ENCODE measurements around the gene TNXB.
"Not testable (repeated sequence)": the region's sequence is repeated elsewhere in the genome, so short reads cannot be mapped to it uniquely, and the experiment has no call there.

The TNXB gene

GRCh38 chr6:32040299-32041049 lies 68.7 kb downstream of the TNXB start:
- not testable (repeated sequence) for DNase-seq (ENCODE audit: low spot score)

- DNase-seq (ENCODE audit: low spot score) = not testable (repeated sequence)
Measured at GRCh38 chr6:32039321-32040274, 69.5 kb downstream of the TNXB start.

- not testable (repeated sequence) for DNase-seq (ENCODE audit: low spot score)
Measured at GRCh38 chr6:32038878-32039277, 70.3 kb downstream of the TNXB start.

DNA sequence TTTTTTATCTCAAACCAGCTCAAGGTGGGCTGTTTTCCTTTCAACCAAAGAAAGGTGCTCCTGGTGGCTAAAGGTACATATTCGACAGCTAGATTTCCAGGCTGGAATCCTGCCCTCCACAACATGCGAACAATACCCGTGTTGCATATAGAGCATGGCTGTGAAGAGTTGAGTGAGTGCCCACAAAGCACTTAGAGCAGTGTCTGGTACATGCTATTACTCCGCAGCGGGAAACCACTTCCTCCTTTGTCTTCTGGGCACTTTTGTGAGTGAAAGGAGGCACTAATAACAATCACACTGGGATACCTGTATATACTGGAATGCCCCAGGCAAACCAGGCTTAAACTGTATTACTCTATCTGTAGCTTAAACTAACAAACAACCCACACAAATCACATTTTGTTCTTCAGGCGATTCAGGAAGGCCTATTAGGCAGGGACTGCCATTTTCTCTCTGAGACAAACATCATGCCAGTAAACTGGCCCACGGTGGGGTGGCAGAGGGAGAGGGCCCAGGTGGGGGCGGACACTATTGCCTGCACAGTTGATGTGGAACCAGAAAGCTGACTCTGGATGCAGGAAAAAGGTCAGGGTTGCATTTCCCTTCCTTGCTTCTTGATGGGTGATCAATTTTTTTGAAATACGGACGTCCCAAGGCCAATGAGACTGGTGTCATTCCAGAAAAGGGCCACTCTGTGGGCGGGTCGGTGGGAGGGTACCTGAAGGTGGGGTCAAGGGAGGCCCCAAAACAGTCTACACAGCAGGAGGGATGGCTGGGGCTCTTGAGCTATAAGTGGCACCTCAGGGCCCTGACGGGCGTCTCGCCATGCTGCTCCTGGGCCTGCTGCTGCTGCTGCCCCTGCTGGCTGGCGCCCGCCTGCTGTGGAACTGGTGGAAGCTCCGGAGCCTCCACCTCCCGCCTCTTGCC lies 71.3 kb downstream of the TNXB start, which contains the start of gene CYP21A2:
TSS of gene CYP21A2 (plus strand) at position 818 of the 927 bp plus-strand sequence. CDS start at position 826, 8 bp downstream.
- not testable (repeated sequence) for DNase-seq (ENCODE audit: low spot score)

DNA sequence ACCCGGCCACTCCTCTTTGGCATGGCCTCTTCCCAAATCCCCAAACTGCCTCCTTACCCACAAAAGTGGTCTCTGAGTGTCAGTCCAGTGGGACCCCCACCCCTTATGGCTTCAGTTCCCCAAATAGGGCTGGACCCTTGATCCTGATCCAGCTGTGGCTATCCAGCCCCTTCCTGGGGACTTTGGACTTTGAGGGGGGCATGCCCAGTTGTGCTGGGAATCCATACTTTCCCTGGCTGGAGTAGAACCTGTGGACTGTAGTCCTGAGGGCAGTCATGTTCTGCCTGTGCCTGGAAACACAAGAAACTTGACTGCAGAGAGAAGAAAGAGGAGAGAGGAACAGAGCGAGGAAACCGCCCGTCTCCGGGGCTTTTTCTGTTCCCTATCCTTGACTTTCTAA lies 72.0 kb downstream of the TNXB start:
- DNase-seq (ENCODE audit: low spot score) = not testable (repeated sequence)

GRCh38 chr6:32035283-32036013 lies 73.7 kb downstream of the TNXB start:
- not testable (repeated sequence) for DNase-seq (ENCODE audit: low spot score)

DNA sequence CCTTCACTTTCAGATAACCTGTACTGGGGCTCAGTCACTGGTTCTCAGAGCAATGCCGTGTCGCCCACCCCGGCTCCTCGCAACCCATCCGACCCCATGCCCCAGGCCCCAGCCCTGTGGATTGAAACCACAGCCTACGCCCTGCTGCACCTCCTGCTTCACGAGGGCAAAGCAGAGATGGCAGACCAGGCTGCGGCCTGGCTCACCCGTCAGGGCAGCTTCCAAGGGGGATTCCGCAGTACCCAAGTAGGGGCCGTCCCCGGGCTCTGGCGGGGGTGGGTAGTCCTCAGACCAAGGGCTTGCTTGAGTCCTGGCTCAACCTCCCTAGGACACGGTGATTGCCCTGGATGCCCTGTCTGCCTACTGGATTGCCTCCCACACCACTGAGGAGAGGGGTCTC lies 79.6 kb downstream of the TNXB start:
- not testable (repeated sequence) for DNase-seq (ENCODE audit: low spot score)

DNA sequence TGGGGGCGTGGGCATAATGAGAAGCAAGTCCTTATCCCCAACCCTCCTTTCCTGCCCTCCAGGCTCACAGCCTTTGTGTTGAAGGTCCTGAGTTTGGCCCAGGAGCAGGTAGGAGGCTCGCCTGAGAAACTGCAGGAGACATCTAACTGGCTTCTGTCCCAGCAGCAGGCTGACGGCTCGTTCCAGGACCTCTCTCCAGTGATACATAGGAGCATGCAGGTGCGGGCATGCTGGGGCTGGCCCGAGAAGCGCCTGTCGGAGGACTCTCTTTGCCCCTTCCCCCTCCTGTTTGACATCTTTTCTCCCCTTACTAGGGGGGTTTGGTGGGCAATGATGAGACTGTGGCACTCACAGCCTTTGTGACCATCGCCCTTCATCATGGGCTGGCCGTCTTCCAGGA lies 80.5 kb downstream of the TNXB start:
- not testable (repeated sequence) for DNase-seq (ENCODE audit: low spot score)

DNA sequence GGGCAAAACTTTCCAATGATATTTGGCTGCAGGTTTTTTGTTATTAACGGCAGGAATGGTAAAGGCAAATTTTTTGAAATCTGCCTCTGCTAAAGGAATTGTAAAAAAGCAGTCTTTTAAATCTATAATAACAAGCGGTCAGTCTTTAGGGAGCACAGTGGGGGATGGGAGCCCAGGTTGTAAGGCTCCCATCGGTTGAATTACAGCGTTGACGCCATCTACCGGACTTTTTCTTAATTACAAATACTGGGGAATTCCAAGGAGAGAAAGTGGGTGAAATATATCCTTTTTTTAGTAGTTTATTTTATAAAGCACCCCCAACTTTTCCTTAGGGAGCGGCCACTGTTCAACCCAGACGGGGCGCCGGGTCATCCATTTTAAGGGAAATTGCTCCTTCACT lies 87.0 kb downstream of the TNXB start:
- not testable (repeated sequence) for DNase-seq (ENCODE audit: low spot score)

GRCh38 chr6:32014547-32014946 lies 94.6 kb downstream of the TNXB start, which contains the start of gene C4B:
Gene C4B, plus strand, starts transcription at chr6:32014795. Its CDS starts 51 bp downstream, at chr6:32014846.
- DNase-seq (ENCODE audit: low spot score) = not testable (repeated sequence)

DNA sequence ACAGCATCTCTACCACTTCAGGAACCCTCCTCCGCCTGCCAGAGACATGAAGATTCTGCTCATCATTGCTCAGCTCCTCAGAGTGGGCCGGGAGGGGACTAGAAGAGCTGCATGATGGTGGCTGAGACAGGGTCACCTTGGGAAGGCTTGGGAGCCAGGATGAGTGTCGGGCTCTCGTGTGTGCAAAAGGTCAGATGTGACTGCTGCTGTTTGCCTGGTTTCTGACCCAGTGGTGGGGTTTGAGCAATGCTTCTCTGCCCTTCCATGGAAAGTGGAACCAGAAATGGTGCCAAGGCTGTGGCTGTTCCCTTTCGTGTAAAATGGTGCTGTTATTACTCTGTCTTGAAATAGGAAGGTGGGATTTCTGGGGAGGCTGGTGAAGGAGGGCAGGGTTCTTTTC lies 95.4 kb downstream of the TNXB start:
- not testable (repeated sequence) for DNase-seq (ENCODE audit: low spot score)

DNA sequence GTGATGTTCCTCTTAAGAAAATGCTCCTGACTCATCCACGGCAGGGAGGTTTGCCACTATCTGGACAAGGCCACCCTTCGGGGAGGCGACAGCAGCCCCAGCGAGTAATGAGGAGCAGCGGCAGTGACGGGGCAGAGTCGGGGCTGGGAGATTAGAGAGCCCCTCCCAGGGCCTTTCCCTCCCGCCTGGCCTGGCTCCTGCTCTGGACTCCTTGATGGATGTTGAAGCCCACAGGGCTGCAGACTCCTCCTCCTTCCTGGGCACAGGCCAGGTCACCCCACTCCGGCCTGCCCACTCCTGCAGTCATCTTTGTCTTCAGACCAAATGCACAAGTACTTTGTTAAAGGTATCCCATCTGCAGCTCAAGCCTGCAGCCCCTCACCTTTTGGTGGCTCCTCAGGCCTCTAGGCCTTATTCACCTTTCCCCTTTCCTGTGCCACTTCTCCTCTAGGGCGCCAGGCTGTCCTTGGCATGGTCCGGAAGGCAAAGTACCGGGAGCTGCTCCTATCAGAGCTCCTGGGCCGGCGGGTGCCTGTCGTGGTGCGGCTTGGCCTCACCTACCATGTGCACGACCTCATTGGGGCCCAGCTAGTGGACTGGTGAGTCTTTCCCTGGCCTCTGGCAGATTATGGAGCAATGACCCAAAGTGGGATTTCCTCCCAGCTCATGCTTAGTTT lies 96.1 kb downstream of the TNXB start:
- not testable (repeated sequence) for DNase-seq (ENCODE audit: low spot score)

DNA sequence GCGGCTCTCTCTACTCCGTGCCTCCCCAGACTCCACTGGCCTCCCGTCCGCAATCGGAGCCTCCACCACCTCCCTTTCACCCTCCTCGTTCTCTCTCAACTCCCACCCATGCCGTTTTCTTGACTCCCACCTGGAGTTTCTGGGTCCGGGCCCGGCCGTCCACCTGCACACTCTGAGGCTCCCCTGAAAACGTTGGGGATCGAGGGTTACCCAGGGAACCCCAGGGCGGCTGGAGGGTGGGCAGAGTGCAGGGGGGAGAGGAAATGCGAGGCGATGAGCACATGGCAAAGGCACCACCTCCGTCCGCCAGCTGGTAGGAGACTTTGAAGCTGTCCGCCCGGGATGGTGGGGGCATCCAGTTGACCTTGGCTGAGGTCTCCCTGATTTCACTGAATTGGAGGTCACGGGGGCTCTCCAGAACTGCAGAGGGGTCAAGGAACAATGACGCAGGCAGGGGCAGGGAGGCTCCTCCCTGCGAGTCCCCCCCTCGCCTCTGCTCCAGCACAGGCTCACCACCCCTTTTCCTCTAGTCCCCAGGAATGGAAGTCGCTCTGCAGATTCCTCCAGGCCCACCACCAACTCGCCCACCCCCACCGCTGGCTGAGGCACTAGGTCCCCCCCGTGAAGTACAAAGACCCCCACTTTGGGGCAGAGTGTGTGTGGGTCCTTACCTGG lies 98.1 kb downstream of the TNXB start:
- DNase-seq (ENCODE audit: low spot score) = not testable (repeated sequence)

DNA sequence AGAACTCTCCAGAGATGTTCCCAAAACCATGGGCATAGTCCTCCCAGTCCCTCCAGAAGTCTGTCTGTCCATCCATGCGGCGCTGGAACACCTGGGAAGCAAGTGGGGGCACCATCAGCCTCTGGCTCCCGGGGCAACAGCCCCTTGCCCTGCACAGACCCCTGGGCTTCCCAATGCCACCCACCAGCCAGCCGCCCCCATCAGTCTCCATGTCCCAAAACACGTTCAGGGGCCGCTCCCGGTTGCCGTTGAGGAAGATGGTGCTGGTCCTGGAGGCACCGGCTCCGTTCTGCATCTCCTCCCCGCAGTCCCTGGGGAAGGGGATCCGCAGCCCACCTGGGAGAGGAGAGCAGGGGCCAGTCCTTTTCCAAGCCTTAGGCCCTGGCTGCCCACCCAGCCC lies 99.6 kb downstream of the TNXB start:
- DNase-seq (ENCODE audit: low spot score) = not testable (repeated sequence)

GRCh38 chr6:32008616-32009015 lies 100.5 kb downstream of the TNXB start:
- not testable (repeated sequence) for DNase-seq (ENCODE audit: low spot score)

DNA sequence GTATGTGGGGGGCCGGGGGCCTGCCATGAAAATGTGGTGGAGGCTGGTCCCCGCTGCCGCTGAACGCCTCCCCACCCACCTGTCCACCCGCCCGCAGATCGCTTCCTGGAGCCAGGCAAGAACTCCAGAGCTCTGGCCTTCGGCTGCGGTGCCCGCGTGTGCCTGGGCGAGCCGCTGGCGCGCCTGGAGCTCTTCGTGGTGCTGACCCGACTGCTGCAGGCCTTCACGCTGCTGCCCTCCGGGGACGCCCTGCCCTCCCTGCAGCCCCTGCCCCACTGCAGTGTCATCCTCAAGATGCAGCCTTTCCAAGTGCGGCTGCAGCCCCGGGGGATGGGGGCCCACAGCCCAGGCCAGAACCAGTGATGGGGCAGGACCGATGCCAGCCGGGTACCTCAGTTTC lies 101.1 kb downstream of the TNXB start:
- not testable (repeated sequence) for DNase-seq (ENCODE audit: low spot score)

DNA sequence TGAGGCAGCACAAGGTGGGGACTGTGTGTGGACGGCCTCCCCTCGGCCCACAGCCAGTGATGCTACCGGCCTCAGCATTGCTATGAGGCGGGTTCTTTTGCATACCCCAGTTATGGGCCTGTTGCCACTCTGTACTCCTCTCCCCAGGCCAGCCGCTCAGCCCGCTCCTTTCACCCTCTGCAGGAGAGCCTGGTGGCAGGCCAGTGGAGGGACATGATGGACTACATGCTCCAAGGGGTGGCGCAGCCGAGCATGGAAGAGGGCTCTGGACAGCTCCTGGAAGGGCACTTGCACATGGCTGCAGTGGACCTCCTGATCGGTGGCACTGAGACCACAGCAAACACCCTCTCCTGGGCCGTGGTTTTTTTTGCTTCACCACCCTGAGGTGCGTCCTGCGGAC lies 102.1 kb downstream of the TNXB start:
- not testable (repeated sequence) for DNase-seq (ENCODE audit: low spot score)

DNA sequence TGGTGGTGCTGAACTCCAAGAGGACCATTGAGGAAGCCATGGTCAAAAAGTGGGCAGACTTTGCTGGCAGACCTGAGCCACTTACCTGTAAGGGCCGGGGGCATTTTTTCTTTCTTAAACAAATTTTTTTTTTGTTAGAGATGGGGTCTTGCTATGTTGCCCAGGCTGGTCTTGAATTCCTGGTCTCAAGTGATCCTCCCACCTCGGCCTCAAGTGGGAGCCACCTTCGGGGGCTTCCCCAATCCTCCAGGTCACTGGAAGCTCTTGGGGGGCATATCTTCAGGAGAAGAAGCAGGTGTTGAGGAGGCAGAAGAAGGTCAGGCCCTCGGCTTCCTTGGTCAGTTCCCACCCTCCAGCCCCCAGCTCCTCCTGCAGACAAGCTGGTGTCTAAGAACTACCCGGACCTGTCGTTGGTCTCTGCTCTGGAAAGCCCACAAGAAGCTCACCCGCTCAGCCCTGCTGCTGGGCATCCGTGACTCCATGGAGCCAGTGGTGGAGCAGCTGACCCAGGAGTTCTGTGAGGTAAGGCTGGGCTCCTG lies 103.1 kb downstream of the TNXB start:
- not testable (repeated sequence) for DNase-seq (ENCODE audit: low spot score)

- not testable (repeated sequence) for DNase-seq (ENCODE audit: low spot score)
Measured at GRCh38 chr6:32005538-32005880, 103.6 kb downstream of the TNXB start.
